Mesenchymal stem cell (in vitro differentiated cells and primary cell): ENCODE data around the gene WDR83.
A peak's percentile ranks its signal among the peaks of the same experiment; 100 is the strongest.

Source experiments
- DNase-seq: peaks from one replicate; pipeline ENCODE4 v3.0.0-alpha.2; 2013
- H2AFZ ChIP-seq: one replicate; pipeline ENCODE4 v1.6.1; 2013; ENCODE audit warnings: low read depth, mild to moderate bottlenecking, control low read depth, inconsistent platforms, low read length, moderate library complexity
- H2AK5ac ChIP-seq: 2 replicates; pipeline ENCODE4 v1.6.1; 2013; ENCODE audit warnings: low read length, moderate library complexity, mild to moderate bottlenecking, inconsistent platforms; ENCODE audit not compliant: severe bottlenecking
- H2BK120ac ChIP-seq: one replicate; pipeline ENCODE4 v1.6.1; 2013; ENCODE audit warnings: low read depth, mild to moderate bottlenecking, inconsistent platforms, low read length, moderate library complexity
- H2BK12ac ChIP-seq, 2 experiments: one replicate each; pipeline ENCODE4 v1.6.1; 2013; ENCODE audit warnings: inconsistent platforms in 2 of 2, low read length in 2 of 2, mild to moderate bottlenecking in 2 of 2, moderate library complexity in 2 of 2, control low read depth in 1 of 2
- H2BK15ac ChIP-seq: one replicate; pipeline ENCODE4 v1.6.1; 2013; ENCODE audit warnings: mild to moderate bottlenecking, low read depth, inconsistent platforms; ENCODE audit not compliant: poor library complexity, severe bottlenecking
- H2BK5ac ChIP-seq: 2 replicates; pipeline ENCODE4 v1.6.1; 2013; ENCODE audit warnings: low read depth, mild to moderate bottlenecking, low read length, control low read depth, inconsistent platforms; ENCODE audit not compliant: poor library complexity, severe bottlenecking
- H3K14ac ChIP-seq, 2 experiments: one replicate each; pipeline ENCODE4 v1.6.1; 2013; ENCODE audit warnings: inconsistent platforms in 2 of 2, low read length in 2 of 2, control low read depth in 1 of 2, mild to moderate bottlenecking in 1 of 2, moderate library complexity in 1 of 2
- H3K18ac ChIP-seq, 2 experiments: one replicate each; pipeline ENCODE4 v1.6.1; 2013; ENCODE audit warnings: inconsistent platforms in 2 of 2, low read length in 2 of 2, control low read depth in 1 of 2, low read depth in 1 of 2, mild to moderate bottlenecking in 1 of 2
- H3K23ac ChIP-seq, 2 experiments: one replicate each; pipeline ENCODE4 v1.6.1; 2013; ENCODE audit warnings: inconsistent platforms in 2 of 2, low read length in 2 of 2, mild to moderate bottlenecking in 2 of 2, moderate library complexity in 2 of 2, control low read depth in 1 of 2
- H3K27ac ChIP-seq: 2 replicates; pipeline ENCODE4 v1.5.1; 2013; ENCODE audit warnings: mild to moderate bottlenecking, moderate library complexity, low read length, control low read depth, inconsistent platforms; ENCODE audit not compliant: poor library complexity, severe bottlenecking
- H3K27me3 ChIP-seq, 2 experiments: 2 replicates each; pipeline versions ENCODE4 v1.6.1 to v1.7.0; 2013; ENCODE audit warnings: low read length in 2 of 2, mild to moderate bottlenecking in 2 of 2, moderate library complexity in 2 of 2, control low read depth in 1 of 2, inconsistent platforms in 1 of 2; ENCODE audit not compliant: control insufficient read depth in 1 of 2, insufficient read depth in 1 of 2
- H3K36me3 ChIP-seq, 2 experiments: 2 replicates each; pipeline versions ENCODE4 v1.6.1 to v1.7.0; 2013; ENCODE audit warnings: low read length in 2 of 2, control low read depth in 1 of 2, inconsistent platforms in 1 of 2, low read depth in 1 of 2, mild to moderate bottlenecking in 1 of 2; ENCODE audit not compliant: insufficient read depth in 2 of 2, control insufficient read depth in 1 of 2
- H3K4ac ChIP-seq, 2 experiments: one replicate each; pipeline ENCODE4 v1.6.1; 2013; ENCODE audit warnings: inconsistent platforms in 2 of 2, low read length in 2 of 2, mild to moderate bottlenecking in 2 of 2, moderate library complexity in 2 of 2, control low read depth in 1 of 2, low read depth in 1 of 2
- H3K4me1 ChIP-seq: 2 replicates; pipeline ENCODE4 v1.6.1; 2013; ENCODE audit warnings: low read depth, low read length, control low read depth; ENCODE audit not compliant: control insufficient read depth, insufficient read depth
- H3K4me2 ChIP-seq: 2 replicates; pipeline ENCODE4 v1.6.1; 2013; ENCODE audit warnings: low read length, mild to moderate bottlenecking, inconsistent platforms; ENCODE audit not compliant: poor library complexity, severe bottlenecking
- H3K4me3 ChIP-seq, 2 experiments: 2 replicates each; pipeline versions ENCODE4 v1.5.1 to v1.7.0; 2013; ENCODE audit warnings: low read length in 2 of 2, mild to moderate bottlenecking in 2 of 2, control low read depth in 1 of 2, low read depth in 1 of 2; ENCODE audit not compliant: insufficient read depth in 1 of 2
- H3K79me1 ChIP-seq: replicated peaks from 2 replicates; pipeline ENCODE4 v1.6.1; 2013; ENCODE audit warnings: mild to moderate bottlenecking, control low read depth, low read length, inconsistent platforms; ENCODE audit not compliant: poor library complexity, severe bottlenecking
- H3K9ac ChIP-seq: 2 replicates; pipeline ENCODE4 v1.7.0; 2013; ENCODE audit warnings: mild to moderate bottlenecking, low read length, moderate library complexity
- H3K9me3 ChIP-seq: 2 replicates; pipeline ENCODE4 v1.7.0; 2013; ENCODE audit warnings: mild to moderate bottlenecking, low read length; ENCODE audit not compliant: control insufficient read depth
- H4K8ac ChIP-seq: one replicate; pipeline ENCODE4 v1.6.1; 2013; ENCODE audit warnings: inconsistent platforms, mild to moderate bottlenecking, low read length, moderate library complexity
- H4K91ac ChIP-seq: one replicate; pipeline ENCODE4 v1.6.1; 2013; ENCODE audit warnings: mild to moderate bottlenecking, low read length, inconsistent platforms
- WGBS: methylation state at CpG from one replicate; pipeline ENCODE4 v1.1.7; 2013; ENCODE audit warnings: mixed read lengths; 5-methylcytosine and 5-hydroxymethylcytosine counted together

The WDR83 gene

GRCh38 chr19:12636631-12637030 is 30.0 kb upstream of the WDR83 start:
- Histone ChIP-seq H2BK12ac (no peak overlapping the region), H3K18ac (no peak overlapping the region), H3K36me3 (peaks cover 7 to 10% of the 10 kb centered on the region in 2 experiments), H3K4me3 (no peak overlapping the region), H3K14ac (no peak overlapping the region), H2AFZ (no peak overlapping the region), H3K9me3 (peaks cover 11% of the 10 kb centered on the region), H4K8ac (no peak overlapping the region), H3K23ac (no peak overlapping the region), H2BK15ac (no peak overlapping the region), H4K91ac (no peak overlapping the region), H3K27me3 (no peaks in the 10 kb centered on the region), H2BK5ac (no peak overlapping the region), H3K4me2 (no peak overlapping the region), H3K4ac (no peak overlapping the region), H2BK120ac (no peak overlapping the region), H2AK5ac (no peak overlapping the region), H3K79me1 (no peaks in the 10 kb centered on the region), H3K4me1 (peaks cover 6% of the 10 kb centered on the region), H3K27ac (no peak overlapping the region), H3K9ac (no peak overlapping the region)
- 92% methylated on average over 13 of the region's 13 CpGs for WGBS
- DNase-seq, result no peak

- Histone ChIP-seq H4K91ac (no peak overlapping the region), H2BK15ac (no peak overlapping the region), H3K9ac (no peak overlapping the region), H2BK5ac (no peak overlapping the region), H3K4ac (no peak overlapping the region), H2BK12ac (no peak overlapping the region), H3K4me1 (peaks cover 6% of the 10 kb centered on the region), H3K23ac (no peak overlapping the region), H3K14ac (no peak overlapping the region), H2BK120ac (no peak overlapping the region), H3K27ac (no peak overlapping the region), H2AK5ac (no peak overlapping the region), H3K36me3 (no peaks in the 10 kb centered on the region), H2AFZ (no peak overlapping the region), H3K4me3 (no peak overlapping the region), H3K4me2 (no peak overlapping the region), H4K8ac (no peak overlapping the region), H3K18ac (no peak overlapping the region), H3K9me3 (no peaks in the 10 kb centered on the region), H3K27me3 (no peaks in the 10 kb centered on the region), H3K79me1 (no peaks in the 10 kb centered on the region)
- no peak for DNase-seq
- 97% methylated on average over 22 of the region's 22 CpGs for WGBS
These were observed 27.9 kb upstream of the WDR83 start for GRCh38 chr19:12638611-12639182.

- H4K8ac ChIP-seq, result peak overlapping the region; percentile 66
- peaks cover 6% of the 10 kb centered on the region for H3K4me1 ChIP-seq
- H3K18ac ChIP-seq, result no peak overlapping the region
- H3K4me2 ChIP-seq, result peak overlapping the region; percentile 20
- H3K23ac ChIP-seq, result no peak overlapping the region
- 19% methylated on average over 39 of the region's 39 CpGs for WGBS
- peak overlapping the region; percentile 52 for H4K91ac ChIP-seq
- H3K27ac ChIP-seq, result no peak overlapping the region
- H3K4ac ChIP-seq, result no peak overlapping the region
- no peak overlapping the region for H2AK5ac ChIP-seq
- no peaks in the 10 kb centered on the region for H3K79me1 ChIP-seq
- H3K14ac ChIP-seq, result peak overlapping the region in 1 of 2 experiments; percentile 35
- H3K36me3 ChIP-seq, result no peaks in the 10 kb centered on the region
- H3K9ac ChIP-seq, result peak overlapping the region; percentile 74
- H2BK5ac ChIP-seq, result no peak overlapping the region
- H3K4me3 ChIP-seq, result peak overlapping the region in 1 of 2 experiments; percentile 66
- H2BK12ac ChIP-seq, result no peak overlapping the region
- no peak overlapping the region for H2AFZ ChIP-seq
- H2BK120ac ChIP-seq, result no peak overlapping the region
- H3K27me3 ChIP-seq, result no peaks in the 10 kb centered on the region
- DNase-seq, result peak; percentile 84
- no peak overlapping the region for H2BK15ac ChIP-seq
- H3K9me3 ChIP-seq, result no peaks in the 10 kb centered on the region
These were observed 26.6 kb upstream of the WDR83 start for GRCh38 chr19:12639901-12640613.

GRCh38 chr19:12641456-12641855 is 25.2 kb upstream of the WDR83 start:
- Histone ChIP-seq H3K27me3 (no peaks in the 10 kb centered on the region), H3K4me3 (no peak overlapping the region), H2AK5ac (no peak overlapping the region), H3K9me3 (no peaks in the 10 kb centered on the region), H3K4me1 (peaks cover 6% of the 10 kb centered on the region), H2BK12ac (no peak overlapping the region), H3K27ac (no peak overlapping the region), H3K4ac (no peak overlapping the region), H3K4me2 (no peak overlapping the region), H3K18ac (no peak overlapping the region), H4K91ac (no peak overlapping the region), H2BK15ac (no peak overlapping the region), H3K14ac (no peak overlapping the region), H3K9ac (no peak overlapping the region), H4K8ac (no peak overlapping the region), H2BK120ac (no peak overlapping the region), H2BK5ac (no peak overlapping the region), H3K23ac (no peak overlapping the region), H3K79me1 (no peaks in the 10 kb centered on the region), H3K36me3 (peaks cover 0 to 1% of the 10 kb centered on the region in 2 experiments), H2AFZ (no peak overlapping the region)
- 85% methylated on average over 13 of the region's 13 CpGs for WGBS
- DNase-seq, result no peak
